DOHH2 (cell line): ENCODE measurements around the gene ZBTB18.

ENCODE experiments used
- H3F3A ChIP-seq: fragments of 200-600 bp; sonication (generic), shearing (Covaris generic); 2 replicates; pipeline ENCODE4 v1.6.0; 2016; ENCODE audit warnings: antibody characterized with exemption, mild to moderate bottlenecking; ENCODE audit not compliant: control insufficient read depth, insufficient read depth
- H3K27ac ChIP-seq: fragments of 200-600 bp; sonication (generic); 2 replicates; pipeline ENCODE4 v1.5.1; 2014; ENCODE audit warnings: low read depth, mild to moderate bottlenecking, low read length, moderate library complexity
- H3K27me3 ChIP-seq: fragments of 200-600 bp; sonication (generic); 2 replicates; pipeline ENCODE4 v1.6.1; 2014; ENCODE audit warnings: mild to moderate bottlenecking, low read length, mixed read lengths; ENCODE audit not compliant: control insufficient read depth
- H3K36me3 ChIP-seq: fragments of 200-600 bp; sonication (generic); 2 replicates; pipeline ENCODE4 v1.6.1; 2014; ENCODE audit warnings: mild to moderate bottlenecking, low read length, moderate library complexity, mixed read lengths; ENCODE audit not compliant: control insufficient read depth
- H3K4me1 ChIP-seq: fragments of 200-600 bp; sonication (generic); 2 replicates; pipeline ENCODE4 v1.6.1; 2014; ENCODE audit warnings: mild to moderate bottlenecking, low read length, mixed read lengths; ENCODE audit not compliant: control insufficient read depth
- H3K4me2 ChIP-seq: fragments of 200-600 bp; sonication (generic); 2 replicates; pipeline ENCODE4 v1.6.0; 2014; ENCODE audit warnings: mild to moderate bottlenecking, low read length, moderate library complexity
- H3K4me3 ChIP-seq: fragments of 200-600 bp; sonication (generic); 2 replicates; pipeline ENCODE4 v1.5.1; 2014; ENCODE audit warnings: mild to moderate bottlenecking, low read length, mixed read lengths
- H3K79me2 ChIP-seq: fragments of 200-600 bp; sonication (generic); 2 replicates; pipeline ENCODE4 v1.6.1; 2014; ENCODE audit warnings: mild to moderate bottlenecking, low read length, mixed read lengths; ENCODE audit not compliant: control insufficient read depth
- H3K9me2 ChIP-seq: fragments of 200-600 bp; sonication (generic); replicated peaks from 2 replicates; pipeline ENCODE4 v1.6.1; 2014; ENCODE audit warnings: mild to moderate bottlenecking, low read length, mixed read lengths; ENCODE audit not compliant: control insufficient read depth
- H3K9me3 ChIP-seq: fragments of 200-600 bp; sonication (generic); 2 replicates; pipeline ENCODE4 v1.6.1; 2014; ENCODE audit warnings: antibody characterized with exemption, low read length, mixed read lengths; ENCODE audit not compliant: control insufficient read depth, insufficient read depth
- H4K20me1 ChIP-seq: fragments of 200-600 bp; sonication (generic); 2 replicates; pipeline ENCODE4 v1.6.0; 2014; ENCODE audit warnings: low read depth, mild to moderate bottlenecking, antibody characterized with exemption, low read length, moderate library complexity; ENCODE audit not compliant: control insufficient read depth, insufficient read depth
- CTCF ChIP-seq: fragments of 200-600 bp; sonication (generic); IDR thresholded peaks from one replicate; pipeline ENCODE4 v1.5.1; 2014; ENCODE audit warnings: antibody characterized with exemption, mild to moderate bottlenecking, low read depth, low read length; ENCODE audit not compliant: poor library complexity, severe bottlenecking
- EZH2phosphoT487 ChIP-seq: fragments of 200-600 bp; sonication (generic); IDR thresholded peaks from 2 replicates; pipeline ENCODE4 v1.6.1; 2017; ENCODE audit warnings: borderline replicate concordance, mild to moderate bottlenecking, antibody characterized with exemption, low read length, moderate library complexity, mixed read lengths

The ZBTB18 gene

DNA sequence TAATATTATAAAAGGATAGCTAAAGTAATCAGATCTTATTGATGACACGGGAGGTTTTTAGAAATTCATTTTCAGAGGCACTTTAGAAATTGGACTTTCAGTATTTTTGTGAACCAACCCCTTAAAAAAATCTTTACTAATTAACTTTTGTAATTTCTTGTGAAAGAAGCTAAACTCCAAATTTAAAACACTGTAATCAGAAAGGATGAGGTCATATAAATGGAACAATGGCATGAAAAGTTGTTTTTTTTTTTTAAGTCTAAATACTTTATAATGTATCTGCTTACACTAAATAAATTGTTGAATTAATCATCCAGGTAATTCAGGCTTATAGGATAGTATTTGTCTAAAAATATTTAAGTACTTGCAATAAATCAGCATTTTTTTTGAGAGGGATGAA lies 9.0 kb downstream of the ZBTB18 start:
- Histone ChIP-seq H3K27me3 (peaks cover 21% of the 10 kb centered on the region), H3F3A (no peaks in the 10 kb centered on the region), H3K27ac (no peak overlapping the region), H3K9me3 (no peaks in the 10 kb centered on the region), H3K36me3 (peaks cover 4% of the 10 kb centered on the region; the same call in 1 of the 2 replicates), H3K79me2 (no peaks in the 10 kb centered on the region), H3K9me2 (no peaks in the 10 kb centered on the region), H4K20me1 (no peaks in the 10 kb centered on the region), H3K4me1 (no peaks in the 10 kb centered on the region), H3K4me3 (no peak overlapping the region), H3K4me2 (no peak overlapping the region)
- TF ChIP-seq EZH2phosphoT487 (no peak), CTCF (no peak)

DNA sequence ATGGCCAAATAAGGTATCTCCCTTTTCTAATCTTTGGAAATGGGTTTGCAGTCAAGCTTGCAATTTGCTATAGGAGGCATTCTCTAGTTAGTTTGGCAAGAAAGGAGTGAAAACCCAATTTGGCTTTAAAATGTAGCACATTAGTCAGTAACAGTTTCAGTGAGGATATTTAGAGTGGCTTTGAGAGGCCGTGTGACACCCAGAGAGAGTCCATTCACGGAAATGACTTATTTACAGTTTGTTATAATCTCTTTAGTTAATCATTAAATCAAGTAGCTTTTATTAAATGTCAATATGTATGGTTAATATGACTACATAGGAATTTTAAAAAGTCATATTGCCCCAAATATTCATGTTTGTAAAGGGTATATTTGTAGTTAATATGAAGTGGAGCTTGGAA lies 9.6 kb downstream of the ZBTB18 start:
- Histone ChIP-seq H3K4me3 (no peak overlapping the region), H3K36me3 (peaks cover 2% of the 10 kb centered on the region; the same call in 1 of the 2 replicates), H3F3A (no peaks in the 10 kb centered on the region), H3K79me2 (no peaks in the 10 kb centered on the region), H3K27ac (no peak overlapping the region), H4K20me1 (no peaks in the 10 kb centered on the region), H3K9me3 (no peaks in the 10 kb centered on the region), H3K4me1 (no peaks in the 10 kb centered on the region), H3K4me2 (no peak overlapping the region), H3K27me3 (peaks cover 21% of the 10 kb centered on the region), H3K9me2 (no peaks in the 10 kb centered on the region)
- TF ChIP-seq EZH2phosphoT487 (no peak), CTCF (no peak)

DNA sequence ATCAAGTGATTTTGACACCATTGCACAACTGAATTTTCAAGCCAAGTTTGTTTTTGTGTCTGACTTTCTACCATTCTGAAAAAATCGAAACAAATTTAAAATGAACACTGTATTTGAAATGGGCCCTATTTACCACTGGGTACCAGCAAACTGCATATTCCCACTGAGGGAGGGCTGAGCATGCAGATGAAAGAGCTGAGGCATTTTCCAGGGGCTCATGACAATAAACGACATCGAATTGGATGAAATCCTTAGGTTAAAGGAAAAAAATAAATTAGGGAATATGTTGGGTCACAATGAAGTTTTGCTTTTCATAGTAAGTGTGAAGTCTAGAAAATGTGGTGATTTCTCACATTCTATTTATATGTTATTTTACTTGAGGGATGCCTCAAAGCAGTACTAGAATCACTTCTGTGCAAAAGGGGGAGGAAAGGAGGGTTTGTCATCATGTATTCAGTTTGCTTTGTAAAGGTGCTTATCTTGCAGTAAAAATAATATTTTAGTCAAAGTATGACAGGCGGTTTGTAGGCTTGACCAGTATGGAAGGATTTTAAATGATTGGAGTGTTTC lies 11.2 kb downstream of the ZBTB18 start:
- TF ChIP-seq EZH2phosphoT487 (no peak), CTCF (no peak)
- H3K4me2 ChIP-seq: no peak overlapping the region
- H3K36me3 ChIP-seq: no peaks in the 10 kb centered on the region; the same call in 1 of the 2 replicates
- H3K4me1 ChIP-seq: no peaks in the 10 kb centered on the region
- no peaks in the 10 kb centered on the region for H3F3A ChIP-seq
- peaks cover 25% of the 10 kb centered on the region for H3K27me3 ChIP-seq
- H3K9me2 ChIP-seq: no peaks in the 10 kb centered on the region
- no peaks in the 10 kb centered on the region for H3K79me2 ChIP-seq
- no peak overlapping the region for H3K27ac ChIP-seq
- no peaks in the 10 kb centered on the region for H3K9me3 ChIP-seq
- no peaks in the 10 kb centered on the region for H4K20me1 ChIP-seq
- H3K4me3 ChIP-seq: no peak overlapping the region
